ENCODE measurements around the gene MLYCD.
"Not testable (repeated sequence)": the region's sequence is repeated elsewhere in the genome, so short reads cannot be mapped to it uniquely, and the experiment has no call there.

MLYCD gene

GRCh38 chr16:83942815-83943515 is 44.0 kb downstream of the MLYCD start:
- DNase-seq: no peak

GRCh38 chr16:83943516-83944050 is 44.7 kb downstream of the MLYCD start:
- DNase-seq: no peak

GRCh38 chr16:83945587-83945986 is 46.7 kb downstream of the MLYCD start:
- DNase-seq: no peak

GRCh38 chr16:83946154-83946780 is 47.4 kb downstream of the MLYCD start:
- no peak for DNase-seq

GRCh38 chr16:83946781-83947566 is 48.1 kb downstream of the MLYCD start:
- DNase-seq: no peak

GRCh38 chr16:83947642-83948234 is 48.8 kb downstream of the MLYCD start:
- DNase-seq: no peak

GRCh38 chr16:83948914-83949723 is 50.2 kb downstream of the MLYCD start:
- DNase-seq: no peak

GRCh38 chr16:83949724-83950001 is 50.7 kb downstream of the MLYCD start:
- DNase-seq: no peak

GRCh38 chr16:83950862-83951399 is 52.0 kb downstream of the MLYCD start:
- DNase-seq: not testable (repeated sequence)

- no peak for DNase-seq
Measured at GRCh38 chr16:83951544-83951943, 52.6 kb downstream of the MLYCD start.

GRCh38 chr16:83952587-83952939 is 53.6 kb downstream of the MLYCD start:
- DNase-seq: no peak

GRCh38 chr16:83952940-83953795 is 54.3 kb downstream of the MLYCD start, which contains the start of gene OSGIN1:
OSGIN1 (plus strand) TSS chr16:83953240; CDS start chr16:83957672, 4,432 bp downstream.
- DNase-seq: no peak

- no peak for DNase-seq
Measured at GRCh38 chr16:83953796-83954576, 55.1 kb downstream of the MLYCD start.

GRCh38 chr16:83954577-83955016 is 55.7 kb downstream of the MLYCD start:
- DNase-seq: no peak

- no peak for DNase-seq
Measured at GRCh38 chr16:83955218-83956130, 56.6 kb downstream of the MLYCD start.

GRCh38 chr16:83956336-83957289 is 57.7 kb downstream of the MLYCD start:
- DNase-seq: no peak

GRCh38 chr16:83957296-83957855 is 58.5 kb downstream of the MLYCD start:
- DNase-seq: no peak
